SK-N-SH (cell line): Measurements from ENCODE around the gene GTSF1L. TPM values are rescaled to one million over a fixed set of nuclear protein-coding genes. Genes with fewer than 3 reads are reported as not detected.
A peak's percentile ranks its signal among the peaks of the same experiment; 100 is the strongest.

Source experiments
- CTCF ChIA-PET: fragments of 300-600, 350-600 bp; formaldehyde crosslinking; extraction: SDS; loops from one replicate; lab custom pipeline; 2021; lab: Yijun Ruan, JAX
- POLR2A ChIA-PET: fragments of 350-600 bp; sonication (Branson Sonifier 250); formaldehyde crosslinking; extraction: SDS; loops from one replicate; lab custom pipeline; 2020; ENCODE audit warnings: antibody characterized with exemption, inconsistent platforms; lab: Yijun Ruan, JAX
- DNase-seq: peaks from one replicate; pipeline ENCODE4 v3.0.0; 2012
- H2AFZ ChIP-seq: fragments of 200-600 bp; sonication (generic); 2 replicates; pipeline ENCODE4 v1.8.1; 2016; ENCODE audit warnings: antibody characterized with exemption, mild to moderate bottlenecking, low read depth
- H3F3A ChIP-seq: fragments of 200-600 bp; sonication (generic); replicated peaks from 2 replicates; pipeline ENCODE3; 2016; ENCODE audit warnings: antibody characterized with exemption, mild to moderate bottlenecking; ENCODE audit not compliant: insufficient read depth
- H3K27ac ChIP-seq, 2 experiments: fragments of 200-500 bp in 1 of 2; fragments of 200-600 bp in 1 of 2; sonication (Bioruptor generic) in 1 of 2; sonication (generic), shearing (Covaris generic) in 1 of 2; 2 replicates each; pipeline versions ENCODE4 v1.5.1 to v1.6.1; 2014 to 2016; ENCODE audit warnings: low read depth in 2 of 2, inconsistent platforms in 1 of 2, low read length in 1 of 2, mild to moderate bottlenecking in 1 of 2, mixed read lengths in 1 of 2
- H3K27me3 ChIP-seq: fragments of 200-600 bp; sonication (generic), shearing (Covaris generic); 2 replicates; pipeline ENCODE4 v1.6.1; 2016; ENCODE audit warnings: mixed run types; ENCODE audit not compliant: insufficient read depth
- H3K36me3 ChIP-seq, 2 experiments: fragments of 200-500 bp in 1 of 2; fragments of 200-600 bp in 1 of 2; sonication (Bioruptor generic) in 1 of 2; sonication (generic) in 1 of 2; replicated peaks in 1 of 2; 2 replicates each; pipeline versions ENCODE3 to v1.5.1; 2014 to 2016; ENCODE audit warnings: low read length in 1 of 2, mild to moderate bottlenecking in 1 of 2; ENCODE audit not compliant: insufficient read depth in 2 of 2, control insufficient read depth in 1 of 2
- H3K4me1 ChIP-seq, 2 experiments: fragments of 200-500 bp in 1 of 2; fragments of 200-600 bp in 1 of 2; sonication (Bioruptor generic) in 1 of 2; sonication (generic), shearing (Covaris generic) in 1 of 2; 2 replicates each; pipeline versions ENCODE4 v1.5.1 to v1.6.1; 2014 to 2016; ENCODE audit warnings: low read depth in 1 of 2, low read length in 1 of 2, mixed run types in 1 of 2; ENCODE audit not compliant: insufficient read depth in 2 of 2, control insufficient read depth in 1 of 2
- H3K4me2 ChIP-seq: fragments of 200-600 bp; sonication (generic), shearing (Covaris generic); 2 replicates; pipeline ENCODE4 v1.6.1; 2017; ENCODE audit warnings: mixed run types
- H3K4me3 ChIP-seq, 2 experiments: fragments of 200-500 bp in 1 of 2; fragments of 200-600 bp in 1 of 2; sonication (Bioruptor generic) in 1 of 2; sonication (generic), shearing (Covaris generic) in 1 of 2; 2 replicates each; pipeline versions ENCODE4 v1.5.1 to v1.8.1; 2014 to 2016; ENCODE audit warnings: low read depth in 2 of 2, inconsistent platforms in 1 of 2, low read length in 1 of 2, mild to moderate bottlenecking in 1 of 2, mixed read lengths in 1 of 2, moderate library complexity in 1 of 2
- H3K79me2 ChIP-seq: fragments of 200-600 bp; sonication (generic); 2 replicates; pipeline ENCODE4 v1.8.1; 2017; ENCODE audit warnings: mild to moderate bottlenecking; ENCODE audit not compliant: insufficient read depth
- H3K9ac ChIP-seq: fragments of 200-600 bp; sonication (generic); 2 replicates; pipeline ENCODE4 v1.6.1; 2017; ENCODE audit warnings: mixed run types
- H3K9me2 ChIP-seq: fragments of 200-600 bp; sonication (generic); 2 replicates; pipeline ENCODE4 v1.6.1; 2017; ENCODE audit warnings: mixed run types
- H3K9me3 ChIP-seq: fragments of 200-600 bp; sonication (generic); 2 replicates; pipeline ENCODE4 v1.6.1; 2017; ENCODE audit warnings: mixed run types, mild to moderate bottlenecking, moderate library complexity
- H4K20me1 ChIP-seq: fragments of 200-600 bp; sonication (generic); 2 replicates; pipeline ENCODE4 v1.6.1; 2017; ENCODE audit warnings: mild to moderate bottlenecking, mixed run types; ENCODE audit not compliant: insufficient read depth
- CHD2 ChIP-seq: fragments of 150-350 bp; IDR thresholded peaks from 2 replicates; pipeline ENCODE4 v1.6.1; 2018; ENCODE audit warnings: low read length; ENCODE audit not compliant: partially characterized antibody
- ELF1 ChIP-seq: IDR thresholded peaks from 2 replicates; pipeline ENCODE4 v1.4.0; 2012
- EP300 ChIP-seq, 2 experiments: IDR thresholded peaks; 2 replicates each; pipeline versions ENCODE4 v1.4.0 to v1.6.1; 2012; ENCODE audit warnings: borderline replicate concordance in 1 of 2, low read depth in 1 of 2, low read length in 1 of 2
- EZH2phosphoT487 ChIP-seq: fragments of 200-600 bp; sonication (generic); IDR thresholded peaks from 2 replicates; pipeline ENCODE4 v1.6.1; 2017; ENCODE audit warnings: low read depth, mixed run types, mild to moderate bottlenecking, antibody characterized with exemption, moderate library complexity, borderline replicate concordance
- FOSL2 ChIP-seq: IDR thresholded peaks from 2 replicates; pipeline ENCODE4 v1.4.0; 2012; ENCODE audit warnings: low read depth, mild to moderate bottlenecking, moderate library complexity, borderline replicate concordance
- FOXJ3 ChIP-seq: sonication (generic); formaldehyde crosslinking; IDR thresholded peaks from 2 replicates; pipeline ENCODE4 v1.5.1; 2020; ENCODE audit warnings: mild to moderate bottlenecking, missing genetic modification reagents
- FOXM1 ChIP-seq: IDR thresholded peaks from 2 replicates; pipeline ENCODE4 v1.4.0; 2012; ENCODE audit warnings: low read depth, mild to moderate bottlenecking
- GABPA ChIP-seq: IDR thresholded peaks from 2 replicates; pipeline ENCODE4 v1.4.0; 2012; ENCODE audit warnings: low read depth, mild to moderate bottlenecking
- JUND ChIP-seq: IDR thresholded peaks from 2 replicates; pipeline ENCODE4 v1.4.0; 2012
- MEF2A ChIP-seq: IDR thresholded peaks from 2 replicates; pipeline ENCODE4 v1.4.0; 2012; ENCODE audit warnings: low read depth, borderline replicate concordance
- NFIC ChIP-seq: IDR thresholded peaks from 2 replicates; pipeline ENCODE4 v1.4.0; 2012; ENCODE audit warnings: borderline replicate concordance
- NRF1 ChIP-seq: IDR thresholded peaks from 2 replicates; pipeline ENCODE4 v1.6.1; 2012; ENCODE audit warnings: low read depth, mild to moderate bottlenecking, low read length
- POLR2AphosphoS5 ChIP-seq: IDR thresholded peaks from 2 replicates; pipeline ENCODE4 v1.6.1; 2012; ENCODE audit warnings: low read depth, low read length
- RFX5 ChIP-seq: IDR thresholded peaks from 2 replicates; pipeline ENCODE4 v1.6.1; 2012; ENCODE audit warnings: mild to moderate bottlenecking, improper control_type of control experiment, low read length
- RXRA ChIP-seq: IDR thresholded peaks from 2 replicates; pipeline ENCODE4 v1.4.0; 2012; ENCODE audit warnings: low read depth, mild to moderate bottlenecking, borderline replicate concordance
- SIN3A ChIP-seq: IDR thresholded peaks from 2 replicates; pipeline ENCODE4 v1.6.1; 2012; ENCODE audit warnings: low read depth, mild to moderate bottlenecking, low read length, moderate library complexity, borderline replicate concordance
- SMC3 ChIP-seq: IDR thresholded peaks from 2 replicates; pipeline ENCODE4 v1.6.1; 2012; ENCODE audit warnings: low read depth, low read length, improper control_type of control experiment
- TAF1 ChIP-seq: IDR thresholded peaks from 2 replicates; pipeline ENCODE4 v1.6.1; 2012; ENCODE audit warnings: low read depth, mild to moderate bottlenecking, low read length, moderate library complexity, borderline replicate concordance
- TEAD4 ChIP-seq: IDR thresholded peaks from 2 replicates; pipeline ENCODE4 v1.4.0; 2012; ENCODE audit warnings: mild to moderate bottlenecking, borderline replicate concordance; ENCODE audit not compliant: insufficient read depth
- WGBS: methylation state at CpG from one replicate; pipeline ENCODE4 v1.1.6; 2017; ENCODE audit warnings: low lambda C conversion rate; 5-methylcytosine and 5-hydroxymethylcytosine counted together
- polyA plus RNA-seq, 3 experiments: library from polyadenylated mRNA; depleted of rRNA; stranded (reverse); fragments of >200 nt; gene quantifications; 2 replicates each; pipeline ENCODE4 v1.2.3, GENCODE V29; 2012
- TF ChIP-seq, protein P1 (sequence below): IDR thresholded peaks from 2 replicates; pipeline ENCODE4; 2012
- TF ChIP-seq, protein P2 (sequence below): IDR thresholded peaks from 2 replicates; pipeline ENCODE4 v1.4.0; 2012; ENCODE audit warnings: low read depth, borderline replicate concordance
- TF ChIP-seq, protein P3 (sequence below): fragments of 150-350 bp; IDR thresholded peaks from 2 replicates; pipeline ENCODE4 v1.6.1; 2016; ENCODE audit warnings: mild to moderate bottlenecking, low read depth, low read length

Gene GTSF1L
- polyA plus RNA-seq, 1 of the 3 experiments (the other 2 are of a cell fraction) = not detected

DNA sequence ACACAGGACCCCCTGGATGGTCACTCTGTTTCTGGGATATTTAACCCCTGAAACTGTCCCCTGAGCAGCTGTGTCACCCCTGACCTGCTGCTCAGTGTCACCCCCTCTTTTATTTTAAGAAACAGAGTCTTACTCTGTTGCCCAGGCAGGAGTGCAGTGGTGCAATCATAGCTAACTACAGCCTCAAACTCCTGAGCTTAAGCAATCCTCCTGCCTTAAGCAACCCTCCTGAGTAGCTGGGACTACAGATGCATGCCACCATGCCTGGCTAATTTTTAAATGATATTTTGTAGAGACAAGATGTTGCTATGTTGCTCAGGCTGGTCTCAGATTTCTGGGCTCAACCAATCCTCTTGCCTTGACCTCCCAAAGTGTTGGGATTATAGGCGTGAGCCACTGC, 21.5 kb upstream of the GTSF1L start:
- Histone ChIP-seq H3F3A (no peaks in the 10 kb centered on the region), H3K4me1 (peaks cover 4 to 6% of the 10 kb centered on the region in 2 experiments; a peak in 2 of 4 replicates), H3K27ac (no peak overlapping the region), H3K9ac (no peak overlapping the region), H3K27me3 (no peaks in the 10 kb centered on the region), H3K79me2 (no peaks in the 10 kb centered on the region), H2AFZ (no peak overlapping the region), H3K9me2 (no peaks in the 10 kb centered on the region), H3K9me3 (no peaks in the 10 kb centered on the region), H3K36me3 (no peaks in the 10 kb centered on the region), H3K4me2 (no peak overlapping the region), H4K20me1 (no peaks in the 10 kb centered on the region), H3K4me3 (no peak overlapping the region)
- 80% methylated on average over 1 of the region's 1 CpG for WGBS
- CTCF ChIA-PET = interaction anchor here (0.6 to 9.9 kb wide), 10 partner anchors 24 to 442 kb away, joined by 3 to 134 read pairs (median 8); no protein-coding TSS in a partner anchor
- POLR2A ChIA-PET = no interaction called here
- no peak for DNase-seq
- TF ChIP-seq RFX5 = no peak
- no peak for TF ChIP-seq ELF1
- TF ChIP-seq, protein P1, sequence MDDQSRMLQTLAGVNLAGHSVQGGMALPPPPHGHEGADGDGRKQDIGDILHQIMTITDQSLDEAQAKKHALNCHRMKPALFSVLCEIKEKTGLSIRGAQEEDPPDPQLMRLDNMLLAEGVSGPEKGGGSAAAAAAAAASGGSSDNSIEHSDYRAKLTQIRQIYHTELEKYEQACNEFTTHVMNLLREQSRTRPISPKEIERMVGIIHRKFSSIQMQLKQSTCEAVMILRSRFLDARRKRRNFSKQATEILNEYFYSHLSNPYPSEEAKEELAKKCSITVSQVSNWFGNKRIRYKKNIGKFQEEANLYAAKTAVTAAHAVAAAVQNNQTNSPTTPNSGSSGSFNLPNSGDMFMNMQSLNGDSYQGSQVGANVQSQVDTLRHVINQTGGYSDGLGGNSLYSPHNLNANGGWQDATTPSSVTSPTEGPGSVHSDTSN = no peak
- TF ChIP-seq EP300 (IDR thresholded peaks at IDR 0.05; ENCODE audit: borderline replicate concordance in 1 of 2, low read depth in 1 of 2, low read length in 1 of 2) = no peak
- no peak for TF ChIP-seq FOXM1
- TF ChIP-seq NFIC = no peak
- TF ChIP-seq RXRA = no peak
- no peak for TF ChIP-seq GABPA
- no peak for TF ChIP-seq CHD2

DNA sequence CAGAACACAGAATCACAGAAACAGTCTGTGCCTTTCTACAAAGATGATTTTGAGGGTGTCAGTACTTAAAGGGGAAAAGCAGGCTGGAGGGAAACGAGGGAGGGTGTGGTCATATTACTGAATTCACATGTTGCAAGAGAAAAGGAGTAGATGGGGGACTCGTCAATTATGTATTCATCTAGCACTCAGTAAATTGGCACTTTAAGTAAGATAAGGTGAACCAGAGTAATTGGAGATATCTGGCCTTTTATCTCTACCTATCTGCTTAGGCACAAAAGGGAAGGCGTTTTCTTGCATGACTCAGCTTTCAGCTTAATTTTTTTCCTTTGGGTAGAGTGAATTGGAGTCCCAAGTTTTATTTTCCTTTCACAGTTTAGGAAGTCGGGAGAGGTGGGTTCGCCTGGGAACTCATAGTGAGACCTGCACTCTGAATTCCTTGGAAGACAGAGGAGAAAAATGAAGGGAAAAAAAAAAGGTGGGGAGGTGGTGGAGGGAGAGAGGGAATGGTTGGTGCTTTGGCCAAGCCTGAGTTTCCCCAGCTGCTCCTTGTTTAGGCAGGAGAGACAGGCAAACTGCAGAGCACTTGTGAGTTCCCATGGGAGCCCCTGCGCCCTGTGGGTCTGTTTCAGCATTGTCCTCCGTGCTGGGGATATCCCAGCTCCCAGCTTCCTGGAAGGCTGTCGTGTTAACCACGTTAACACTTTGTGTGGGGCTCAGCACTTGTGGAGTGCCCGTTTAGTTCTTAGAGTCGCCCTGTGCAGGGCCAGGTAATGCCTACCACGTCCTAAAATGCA, 19.7 kb upstream of the GTSF1L start:
- Histone ChIP-seq H2AFZ (peak overlapping the region; percentile 48; the same call in 1 of the 2 replicates), H3K79me2 (no peaks in the 10 kb centered on the region), H3K27ac (no peak overlapping the region), H3K27me3 (no peaks in the 10 kb centered on the region), H3K4me3 (no peak overlapping the region), H3F3A (no peaks in the 10 kb centered on the region), H4K20me1 (no peaks in the 10 kb centered on the region), H3K4me2 (no peak overlapping the region), H3K9me2 (no peaks in the 10 kb centered on the region), H3K9me3 (no peaks in the 10 kb centered on the region), H3K4me1 (peaks cover 4 to 6% of the 10 kb centered on the region in 2 experiments; a peak in 2 of 4 replicates), H3K36me3 (no peaks in the 10 kb centered on the region), H3K9ac (no peak overlapping the region)
- WGBS = 77% methylated on average over 12 of the region's 12 CpGs
- ChIA-PET POLR2A (no interaction called here), CTCF (interaction anchor here (2.0 to 9.9 kb wide), 2 partner anchors 11 to 335 kb away, joined by 8 to 134 read pairs; no protein-coding TSS in a partner anchor)
- no peak for DNase-seq
- TF ChIP-seq CHD2 (no peak), SIN3A (no peak), EZH2phosphoT487 (no peak), SMC3 (no peak), ELF1 (no peak), MEF2A (no peak), JUND (no peak), TEAD4 (no peak), RXRA (no peak), POLR2AphosphoS5 (no peak), GABPA (no peak), NRF1 (no peak), NFIC (no peak), EP300 (IDR thresholded peaks at IDR 0.05; ENCODE audit: borderline replicate concordance in 1 of 2, low read depth in 1 of 2, low read length in 1 of 2) (no peak), FOSL2 (no peak), TAF1 (no peak), FOXJ3 (CRISPR knock-in tag) (no peak)
- TF ChIP-seq, protein P2, sequence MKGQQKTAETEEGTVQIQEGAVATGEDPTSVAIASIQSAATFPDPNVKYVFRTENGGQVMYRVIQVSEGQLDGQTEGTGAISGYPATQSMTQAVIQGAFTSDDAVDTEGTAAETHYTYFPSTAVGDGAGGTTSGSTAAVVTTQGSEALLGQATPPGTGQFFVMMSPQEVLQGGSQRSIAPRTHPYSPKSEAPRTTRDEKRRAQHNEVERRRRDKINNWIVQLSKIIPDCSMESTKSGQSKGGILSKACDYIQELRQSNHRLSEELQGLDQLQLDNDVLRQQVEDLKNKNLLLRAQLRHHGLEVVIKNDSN = no peak
- TF ChIP-seq, protein P1 = no peak
- TF ChIP-seq, protein P3, sequence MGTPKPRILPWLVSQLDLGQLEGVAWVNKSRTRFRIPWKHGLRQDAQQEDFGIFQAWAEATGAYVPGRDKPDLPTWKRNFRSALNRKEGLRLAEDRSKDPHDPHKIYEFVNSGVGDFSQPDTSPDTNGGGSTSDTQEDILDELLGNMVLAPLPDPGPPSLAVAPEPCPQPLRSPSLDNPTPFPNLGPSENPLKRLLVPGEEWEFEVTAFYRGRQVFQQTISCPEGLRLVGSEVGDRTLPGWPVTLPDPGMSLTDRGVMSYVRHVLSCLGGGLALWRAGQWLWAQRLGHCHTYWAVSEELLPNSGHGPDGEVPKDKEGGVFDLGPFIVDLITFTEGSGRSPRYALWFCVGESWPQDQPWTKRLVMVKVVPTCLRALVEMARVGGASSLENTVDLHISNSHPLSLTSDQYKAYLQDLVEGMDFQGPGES = no peak
